GM19463 (cell line): ENCODE data around the gene RARS2.
"Not testable (repeated sequence)": the region's sequence is repeated elsewhere in the genome, so short reads cannot be mapped to it uniquely, and the experiment has no call there.

ENCODE experiments used
- ATAC-seq: cut with Tn5 transposase; IDR thresholded peaks from one replicate; pipeline ENCODE4 v1.9.1; 2021; ENCODE audit warnings: mild to moderate bottlenecking, moderate library complexity; ENCODE audit not compliant: unreplicated experiment

RARS2 gene, protein sequence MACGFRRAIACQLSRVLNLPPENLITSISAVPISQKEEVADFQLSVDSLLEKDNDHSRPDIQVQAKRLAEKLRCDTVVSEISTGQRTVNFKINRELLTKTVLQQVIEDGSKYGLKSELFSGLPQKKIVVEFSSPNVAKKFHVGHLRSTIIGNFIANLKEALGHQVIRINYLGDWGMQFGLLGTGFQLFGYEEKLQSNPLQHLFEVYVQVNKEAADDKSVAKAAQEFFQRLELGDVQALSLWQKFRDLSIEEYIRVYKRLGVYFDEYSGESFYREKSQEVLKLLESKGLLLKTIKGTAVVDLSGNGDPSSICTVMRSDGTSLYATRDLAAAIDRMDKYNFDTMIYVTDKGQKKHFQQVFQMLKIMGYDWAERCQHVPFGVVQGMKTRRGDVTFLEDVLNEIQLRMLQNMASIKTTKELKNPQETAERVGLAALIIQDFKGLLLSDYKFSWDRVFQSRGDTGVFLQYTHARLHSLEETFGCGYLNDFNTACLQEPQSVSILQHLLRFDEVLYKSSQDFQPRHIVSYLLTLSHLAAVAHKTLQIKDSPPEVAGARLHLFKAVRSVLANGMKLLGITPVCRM

GRCh38 chr6:87589693-87590416 is at the start of gene RARS2, which contains the start of gene ORC3:
RARS2 (minus strand) TSS chr6:87589987; CDS start chr6:87589957, 30 bp downstream.
ORC3 (plus strand) TSS chr6:87590135; CDS start chr6:87590169, 34 bp downstream.
- ATAC-seq = peak; percentile 100

DNA sequence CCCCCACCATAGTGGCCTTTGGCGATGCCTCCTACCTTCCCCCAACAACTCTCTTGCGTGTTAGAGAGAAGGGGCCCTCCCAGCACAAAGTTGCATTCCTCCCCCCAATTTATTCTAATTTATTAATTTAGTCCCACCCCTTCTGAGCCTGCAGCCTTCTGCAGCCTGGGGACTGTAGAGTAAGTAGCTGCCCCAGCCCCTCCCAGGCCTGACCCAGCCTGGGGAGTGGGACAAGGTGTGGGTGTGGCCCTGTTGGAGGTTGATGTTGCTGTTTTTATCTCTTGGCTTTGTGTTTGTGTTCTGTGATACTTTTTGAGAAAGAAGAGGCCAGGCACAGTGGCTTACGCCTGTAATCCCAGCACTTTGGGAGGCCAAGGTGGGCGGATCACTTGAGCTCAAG is 49.6 kb upstream of the RARS2 start:
- ATAC-seq = no peak

- no peak for ATAC-seq
Measured at GRCh38 chr6:87637106-87637505, 47.3 kb upstream of the RARS2 start.

DNA sequence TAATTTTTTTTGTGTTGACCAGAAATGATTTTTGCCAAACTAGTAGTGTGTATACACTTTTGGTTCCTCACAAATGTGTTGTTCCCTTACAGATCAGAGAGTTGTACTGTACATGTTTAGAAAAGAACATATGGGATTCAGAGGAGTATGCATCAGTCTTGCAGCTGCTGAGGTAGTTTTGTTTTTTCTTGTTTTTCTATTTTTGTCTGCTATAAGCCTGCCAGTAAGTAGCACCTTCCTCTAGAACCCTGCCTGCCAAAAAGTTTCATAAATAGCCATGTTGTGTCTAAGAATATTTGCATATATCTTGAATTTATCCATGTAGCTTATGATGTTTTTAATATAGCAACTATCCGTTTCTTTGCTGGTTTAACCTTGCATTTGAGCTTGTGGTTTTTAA is 46.5 kb upstream of the RARS2 start:
- ATAC-seq = no peak

DNA sequence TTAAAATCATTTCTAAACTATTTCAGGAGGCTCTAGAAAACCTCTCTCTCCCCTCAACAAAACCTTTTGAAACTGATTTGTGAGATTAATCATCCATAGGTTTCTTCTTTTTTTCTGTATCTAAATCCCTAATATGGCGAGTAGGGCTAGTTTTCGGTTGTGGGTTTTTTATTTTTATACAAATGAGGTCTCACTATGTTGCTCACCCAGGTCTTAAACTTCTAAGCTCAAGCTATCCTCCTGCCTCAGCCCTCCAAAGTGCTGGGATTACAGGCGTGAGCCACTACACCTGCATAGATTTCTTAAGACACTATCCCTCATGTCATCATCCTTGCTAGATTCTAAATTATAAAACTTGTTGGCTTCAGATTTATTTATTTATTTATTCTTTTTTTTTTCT is 44.1 kb upstream of the RARS2 start:
- no peak for ATAC-seq

GRCh38 chr6:87630746-87631145 is 41.0 kb upstream of the RARS2 start:
- ATAC-seq = no peak

DNA sequence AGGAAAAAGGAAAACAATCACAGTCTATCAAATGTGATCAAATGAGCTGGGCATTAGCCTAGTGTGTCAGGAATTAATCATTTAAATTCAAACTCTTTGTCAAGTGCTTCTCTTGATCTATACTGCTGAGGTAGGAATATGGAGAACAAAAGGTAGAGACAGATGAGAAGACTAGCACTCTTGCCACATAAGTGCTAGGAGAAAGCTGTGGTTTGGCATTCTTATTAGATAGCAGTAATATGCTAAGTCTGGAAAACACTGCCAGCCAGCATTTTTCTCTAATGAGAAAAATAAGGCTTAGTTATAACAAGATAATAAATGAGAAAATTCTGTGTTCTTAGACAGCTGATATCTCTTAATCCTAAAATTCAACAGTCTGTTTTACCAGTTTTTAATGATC is 39.1 kb upstream of the RARS2 start:
- no peak for ATAC-seq

DNA sequence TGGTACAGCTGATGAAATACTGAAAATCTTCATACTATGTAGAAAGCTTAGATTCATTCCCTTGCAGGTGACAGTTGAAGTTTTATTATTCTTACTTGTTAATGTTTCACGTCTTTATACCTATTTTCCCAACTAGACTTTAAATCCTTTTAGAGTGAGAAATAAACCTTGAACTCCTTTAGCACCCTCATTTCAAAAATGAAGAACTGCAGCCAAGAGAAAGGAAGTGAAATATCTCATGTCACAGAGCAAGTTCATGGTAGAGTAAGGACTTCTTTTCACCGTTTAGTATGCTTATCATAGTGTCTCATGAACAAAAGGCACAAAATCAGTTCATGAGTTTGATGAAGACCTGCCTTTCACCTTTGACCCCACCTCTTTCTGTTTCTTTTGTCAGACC is 38.6 kb upstream of the RARS2 start:
- no peak for ATAC-seq

DNA sequence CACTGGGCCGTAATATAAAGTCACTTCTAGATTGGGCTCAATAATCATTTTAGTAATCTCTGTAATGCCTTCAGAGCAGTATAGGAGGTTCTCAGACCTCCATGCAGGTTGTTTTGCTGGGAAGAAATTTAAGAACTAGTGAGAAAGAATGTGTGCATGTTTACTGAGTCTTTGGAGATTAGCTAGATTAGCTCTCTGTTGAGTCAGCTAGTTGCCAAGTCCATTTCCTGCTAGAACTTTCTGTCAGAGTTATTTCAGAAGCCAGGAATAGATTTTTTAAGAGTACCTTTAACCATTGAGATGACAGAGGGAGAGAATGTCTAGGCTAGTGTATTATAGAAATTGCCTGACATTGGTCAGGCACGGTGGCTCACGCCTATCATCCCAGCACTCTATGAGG is 33.5 kb upstream of the RARS2 start:
- no peak for ATAC-seq

DNA sequence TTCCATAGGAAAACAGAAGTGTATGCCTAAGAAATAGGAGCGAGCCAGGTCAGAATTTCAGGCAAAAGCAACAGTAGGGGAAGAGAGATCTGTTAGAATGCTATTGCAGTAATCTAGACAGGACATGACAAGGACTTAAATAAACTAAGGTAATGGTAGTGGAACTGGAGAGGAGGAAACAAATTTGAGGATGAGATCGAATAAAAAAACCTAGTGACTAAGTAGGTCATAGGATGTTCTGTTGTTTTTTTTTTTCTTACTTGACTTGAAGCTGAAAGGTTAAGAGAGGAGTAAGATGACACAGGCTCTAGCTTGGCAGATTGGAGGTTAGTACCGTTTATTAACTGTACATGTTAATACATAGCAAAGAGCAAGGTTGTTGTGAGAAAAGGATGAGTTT is 28.7 kb upstream of the RARS2 start:
- no peak for ATAC-seq

GRCh38 chr6:87617405-87617804 is 27.6 kb upstream of the RARS2 start:
- no peak for ATAC-seq

GRCh38 chr6:87613018-87613417 is 23.2 kb upstream of the RARS2 start:
- ATAC-seq = not testable (repeated sequence)

DNA sequence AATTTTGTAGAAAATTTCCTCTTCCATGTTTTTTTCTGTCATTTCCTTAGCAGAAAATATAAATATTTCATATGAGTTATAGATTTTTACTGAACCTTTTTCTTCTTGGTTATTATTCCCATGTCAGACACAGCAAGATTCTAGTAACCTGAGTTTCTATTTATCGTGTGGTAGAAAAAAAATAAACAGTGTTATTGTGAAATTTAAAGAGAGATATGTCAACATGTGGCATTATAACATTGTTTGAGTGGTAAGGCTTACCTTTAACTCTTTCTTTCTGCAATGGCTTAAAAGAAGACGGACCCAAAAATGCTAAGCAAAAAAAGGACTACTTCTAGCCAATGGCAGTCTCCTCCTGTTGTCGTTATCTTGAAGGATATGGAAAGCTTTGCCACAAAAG is 19.0 kb upstream of the RARS2 start:
- ATAC-seq = no peak

DNA sequence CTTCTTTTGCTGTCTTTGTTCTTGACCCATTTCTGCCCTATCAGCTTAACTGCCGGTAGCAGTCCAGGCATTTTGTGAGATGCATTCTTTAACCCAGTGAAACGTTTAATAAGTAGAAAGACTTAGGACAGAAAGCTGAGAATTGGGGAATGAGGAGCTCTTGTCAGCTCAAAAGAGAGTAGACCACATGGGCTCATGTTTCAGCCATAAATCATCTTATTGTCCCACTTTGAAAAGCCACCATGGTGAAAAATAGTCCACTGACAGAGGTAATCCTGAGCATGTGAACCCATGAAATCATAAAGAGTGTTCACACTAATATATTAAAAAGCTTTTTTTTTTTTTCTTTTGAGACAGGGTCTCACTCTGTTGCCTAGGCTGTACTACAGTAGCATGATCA is 16.4 kb upstream of the RARS2 start:
- ATAC-seq = no peak

GRCh38 chr6:87600576-87600975 is 10.8 kb upstream of the RARS2 start:
- ATAC-seq = no peak

- ATAC-seq = no peak
Measured at GRCh38 chr6:87590990-87591389, 1.2 kb upstream of the RARS2 start.

DNA sequence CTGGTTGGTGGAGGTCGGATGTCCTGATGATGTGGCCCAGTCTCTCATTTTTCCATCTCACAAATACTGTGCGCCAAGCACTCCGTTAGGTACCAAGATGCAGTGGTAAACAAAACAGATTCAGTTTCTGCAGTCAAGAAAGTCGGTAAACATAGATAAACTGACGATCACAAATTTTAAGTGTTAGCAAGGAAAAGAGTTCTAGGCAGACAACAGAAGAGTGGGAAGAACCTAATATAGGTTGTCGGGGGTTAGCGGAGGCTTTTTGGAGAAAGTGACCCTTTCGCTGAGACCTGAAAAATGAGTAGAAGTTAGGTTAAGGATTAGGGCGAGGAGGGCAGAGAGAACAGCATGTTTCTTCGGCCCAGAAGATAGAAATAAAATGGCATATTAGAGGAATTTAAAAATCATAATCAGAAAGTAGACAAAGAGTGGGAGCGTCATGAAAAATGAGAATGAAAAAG is 662 bp upstream of the RARS2 start:
- ATAC-seq = no peak

- no peak for ATAC-seq
Measured at GRCh38 chr6:87588756-87589407, 905 bp downstream of the RARS2 start.

DNA sequence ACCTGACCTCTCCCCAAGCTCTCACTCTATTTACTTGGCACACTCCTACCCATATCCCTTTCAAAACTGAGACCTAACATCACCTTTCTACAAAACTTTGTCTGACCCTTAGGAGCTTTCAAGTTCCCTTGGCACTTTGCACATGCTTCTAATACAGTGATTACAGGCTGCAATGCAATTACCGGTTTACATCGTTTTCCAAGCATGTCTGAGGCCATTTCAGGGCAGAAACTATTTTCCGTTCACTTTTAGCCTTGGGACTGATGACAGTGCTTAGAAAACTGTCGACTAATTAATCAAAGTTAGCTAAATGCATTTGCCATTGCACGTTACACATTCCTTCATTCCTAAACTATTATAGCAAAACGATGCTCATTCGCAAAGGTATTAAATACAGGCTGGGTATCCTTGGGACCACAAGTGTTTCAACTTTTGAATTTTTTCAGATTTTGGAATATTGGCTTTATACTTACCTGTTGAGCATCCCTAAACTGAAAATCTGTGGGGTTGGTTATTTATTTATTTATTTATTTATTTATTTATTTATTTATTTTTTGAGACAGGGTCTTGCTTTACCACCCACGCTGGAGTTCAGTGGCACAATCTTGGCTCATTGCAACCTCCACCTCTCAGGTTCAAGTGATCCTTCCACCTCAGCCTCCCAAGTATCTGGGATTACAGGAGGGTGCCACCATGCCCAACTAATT is 3.3 kb downstream of the RARS2 start:
- ATAC-seq = no peak

DNA sequence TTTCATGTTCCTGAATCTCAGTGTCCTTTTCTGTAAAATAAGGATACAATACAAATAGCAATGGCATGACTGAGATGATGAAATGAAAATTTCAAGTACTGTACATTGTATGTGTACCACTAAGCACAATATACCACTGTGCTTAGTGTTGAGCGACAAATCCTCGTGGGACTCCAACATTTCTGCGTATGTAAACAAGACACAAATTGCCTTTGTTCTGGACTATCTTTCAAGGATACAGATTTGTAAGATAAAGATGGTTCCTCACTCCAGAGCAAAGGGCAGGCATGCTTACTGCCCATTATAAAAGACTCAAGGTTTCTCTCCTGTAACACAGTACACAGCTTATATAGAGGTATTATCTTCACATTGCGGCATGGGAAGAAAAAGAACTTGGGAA is 6.0 kb downstream of the RARS2 start:
- ATAC-seq = no peak

- ATAC-seq = no peak
Measured at GRCh38 chr6:87575423-87575822, 14.4 kb downstream of the RARS2 start.
